GM12865 (cell line): Measurements from ENCODE around the gene LRCH2.

Source experiments
- DNase-seq: peaks from one replicate; pipeline ENCODE4 v3.0.0; 2010; ENCODE audit warnings: low read depth
- H3K4me3 ChIP-seq: 2 replicates; pipeline ENCODE4 v1.5.1; 2011; ENCODE audit warnings: mild to moderate bottlenecking, low read depth, low read length, control low read depth
- TF ChIP-seq, protein P1 (sequence below): IDR thresholded peaks from 2 replicates; pipeline ENCODE4 v1.5.1; 2011; ENCODE audit warnings: low read length, control low read depth, low read depth, inconsistent platforms; ENCODE audit not compliant: insufficient read depth; ENCODE audit errors: missing control alignments

LRCH2 gene

DNA sequence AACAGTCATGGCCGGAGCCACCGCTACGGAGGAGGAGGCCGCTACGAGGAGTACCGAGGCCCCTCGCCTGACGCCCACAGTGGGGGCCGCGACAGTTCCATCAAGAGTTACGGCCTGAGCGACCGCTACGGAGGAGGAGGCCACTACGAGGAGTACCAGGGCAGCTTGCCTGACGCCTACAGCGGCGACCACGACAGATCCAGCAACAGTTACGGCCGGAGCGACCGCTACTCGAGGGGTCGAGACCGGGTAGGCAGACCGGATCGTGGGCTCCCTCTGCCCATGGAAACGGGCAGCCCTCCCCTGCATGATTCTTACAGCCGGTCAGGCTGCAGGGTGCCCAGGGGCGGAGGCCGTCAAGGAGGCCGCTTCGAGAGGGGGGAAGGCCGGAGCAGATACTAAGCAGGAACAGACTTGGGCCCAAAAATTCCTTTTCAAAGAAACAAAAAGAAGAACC is 41.6 kb downstream of the LRCH2 start:
- H3K4me3 ChIP-seq, result no peak overlapping the region
- TF ChIP-seq, protein P1, sequence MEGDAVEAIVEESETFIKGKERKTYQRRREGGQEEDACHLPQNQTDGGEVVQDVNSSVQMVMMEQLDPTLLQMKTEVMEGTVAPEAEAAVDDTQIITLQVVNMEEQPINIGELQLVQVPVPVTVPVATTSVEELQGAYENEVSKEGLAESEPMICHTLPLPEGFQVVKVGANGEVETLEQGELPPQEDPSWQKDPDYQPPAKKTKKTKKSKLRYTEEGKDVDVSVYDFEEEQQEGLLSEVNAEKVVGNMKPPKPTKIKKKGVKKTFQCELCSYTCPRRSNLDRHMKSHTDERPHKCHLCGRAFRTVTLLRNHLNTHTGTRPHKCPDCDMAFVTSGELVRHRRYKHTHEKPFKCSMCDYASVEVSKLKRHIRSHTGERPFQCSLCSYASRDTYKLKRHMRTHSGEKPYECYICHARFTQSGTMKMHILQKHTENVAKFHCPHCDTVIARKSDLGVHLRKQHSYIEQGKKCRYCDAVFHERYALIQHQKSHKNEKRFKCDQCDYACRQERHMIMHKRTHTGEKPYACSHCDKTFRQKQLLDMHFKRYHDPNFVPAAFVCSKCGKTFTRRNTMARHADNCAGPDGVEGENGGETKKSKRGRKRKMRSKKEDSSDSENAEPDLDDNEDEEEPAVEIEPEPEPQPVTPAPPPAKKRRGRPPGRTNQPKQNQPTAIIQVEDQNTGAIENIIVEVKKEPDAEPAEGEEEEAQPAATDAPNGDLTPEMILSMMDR, result no peak
- DNase-seq, result no peak

DNA sequence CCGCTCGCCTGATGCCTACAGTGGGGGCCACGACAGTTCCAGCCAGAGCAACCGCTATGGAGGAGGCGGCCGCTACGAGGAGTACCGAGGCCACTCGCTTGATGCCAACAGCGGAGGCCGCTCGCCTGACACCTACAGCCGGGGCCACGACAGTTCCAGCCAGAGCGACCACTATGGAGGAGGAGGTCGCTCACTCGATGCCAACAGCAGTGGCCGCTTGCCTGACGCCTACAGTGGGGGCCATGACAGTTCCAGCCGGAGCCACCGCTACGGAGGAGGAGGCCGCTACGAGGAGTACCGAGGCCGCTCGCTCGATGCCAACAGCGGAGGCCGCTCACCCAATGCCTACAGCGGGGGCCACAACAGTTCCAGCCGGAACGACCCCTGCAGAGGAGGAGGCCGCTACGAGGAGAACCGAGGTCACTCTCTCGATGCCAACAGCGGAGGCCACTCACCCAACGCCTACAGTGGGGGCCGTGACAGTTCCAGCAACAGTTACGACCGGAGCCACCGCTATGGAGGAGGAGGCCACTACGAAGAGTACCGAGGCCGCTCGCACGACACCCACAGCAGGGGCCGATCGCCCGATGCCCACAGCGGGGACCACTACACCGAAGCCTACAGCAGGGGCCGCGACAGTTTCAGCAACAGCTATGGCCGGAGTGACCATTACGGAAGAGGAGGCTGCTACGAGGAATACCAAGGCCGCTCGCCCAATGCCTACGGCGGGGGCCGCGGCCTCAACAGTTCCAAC is 42.2 kb downstream of the LRCH2 start:
- TF ChIP-seq, protein P1, result no peak
- no peak overlapping the region for H3K4me3 ChIP-seq
- DNase-seq, result no peak

DNA sequence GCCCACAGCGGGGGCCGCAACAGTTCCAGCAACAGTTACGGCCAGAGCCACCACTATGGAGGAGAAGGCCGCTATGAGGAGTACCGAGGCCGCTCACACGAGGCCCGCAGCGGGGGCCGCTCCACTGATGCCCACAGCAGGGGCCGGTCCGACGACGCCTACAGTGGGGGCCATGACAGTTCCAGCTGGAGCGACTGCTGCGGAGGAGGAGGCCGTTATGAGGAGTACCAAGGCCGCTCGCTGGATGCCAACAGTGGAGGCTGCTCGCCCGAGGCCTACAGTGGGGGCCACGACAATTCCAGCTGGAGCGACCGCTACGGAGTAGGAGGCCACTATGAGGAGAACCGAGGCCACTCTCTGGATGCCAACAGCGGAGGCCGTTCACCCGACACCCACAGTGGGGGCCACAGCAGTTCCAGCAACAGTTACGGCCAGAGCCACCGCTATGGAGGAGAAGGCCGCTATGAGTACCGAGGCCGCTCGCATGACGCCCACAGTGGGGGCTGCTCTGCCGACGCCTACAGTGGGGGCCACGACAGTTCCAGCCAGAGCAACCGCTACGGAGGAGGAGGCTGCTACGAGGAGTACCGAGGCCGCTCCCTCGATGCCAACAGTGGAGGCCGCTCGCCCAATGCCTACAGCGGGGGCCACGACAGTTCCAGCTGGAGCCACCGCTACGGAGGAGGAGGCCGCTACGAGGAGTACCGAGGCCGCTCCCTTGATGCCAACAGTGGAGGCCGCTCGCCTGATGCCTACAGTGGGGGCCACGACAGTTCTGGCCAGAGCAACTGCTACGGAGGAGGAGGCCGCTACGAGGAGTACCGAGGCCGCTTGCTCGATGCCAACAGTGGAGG is 43.0 kb downstream of the LRCH2 start:
- DNase-seq, result no peak
- TF ChIP-seq, protein P1, result no peak
- H3K4me3 ChIP-seq, result no peak overlapping the region

DNA sequence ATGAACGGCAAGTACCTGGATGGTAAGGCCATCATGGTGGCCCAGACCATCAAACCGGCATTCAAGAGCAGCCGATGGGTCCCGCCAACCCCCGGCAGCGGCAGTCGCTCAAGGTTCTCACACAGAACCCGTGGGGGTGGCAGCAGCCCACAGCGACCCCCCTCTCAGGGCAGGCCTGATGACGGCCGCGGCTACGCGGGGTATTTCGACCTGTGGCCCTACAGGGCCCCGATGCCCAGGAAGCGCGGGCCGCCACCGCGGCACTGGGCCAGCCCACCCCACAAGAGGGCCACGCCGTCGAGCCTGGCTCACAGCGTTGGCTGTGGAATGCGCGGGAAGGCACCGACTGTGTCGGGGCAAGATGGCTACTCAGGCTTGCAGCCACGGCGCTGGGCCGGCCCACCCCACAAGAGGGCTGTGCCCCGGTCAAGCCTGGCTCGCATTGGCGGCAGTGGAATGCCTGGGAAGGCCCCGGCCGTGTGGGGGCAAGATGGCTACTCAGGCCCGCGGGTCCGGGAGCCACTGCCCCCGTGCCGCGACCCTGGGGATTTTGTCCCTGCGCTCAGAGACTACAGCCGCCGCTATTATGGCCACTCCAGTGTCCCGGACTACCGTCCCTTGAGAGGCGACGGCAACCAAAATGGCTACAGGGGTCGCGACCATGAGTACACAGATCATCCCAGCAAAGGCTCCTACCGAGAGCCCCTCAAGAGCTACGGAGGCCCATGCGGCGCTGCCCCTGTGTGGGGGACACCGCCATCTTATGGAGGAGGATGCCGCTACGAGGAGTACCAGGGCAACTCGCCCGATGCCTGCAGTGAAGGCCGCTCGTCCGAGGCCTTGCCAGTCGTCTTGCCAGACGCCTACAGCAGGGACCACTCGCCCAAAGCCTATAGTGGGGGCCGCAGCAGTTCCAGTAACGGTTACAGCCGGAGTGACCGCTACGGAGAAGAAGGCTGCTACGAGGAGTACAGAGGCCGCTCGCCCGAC is 44.0 kb downstream of the LRCH2 start:
- no peak overlapping the region for H3K4me3 ChIP-seq
- TF ChIP-seq, protein P1, result no peak
- DNase-seq, result no peak

GRCh38 chrX:115189110-115189509 is 44.8 kb downstream of the LRCH2 start, which contains the start of gene RBMXL3:
Gene RBMXL3 (plus strand): TSS chrX:115189410. CDS start chrX:115189442, 32 bp downstream.
- no peak within 1 kb of the TSS for H3K4me3 ChIP-seq
- TF ChIP-seq, protein P1, result no peak
- DNase-seq, result no peak

GRCh38 chrX:115183980-115184379 is 49.9 kb downstream of the LRCH2 start:
- no peak overlapping the region for H3K4me3 ChIP-seq
- TF ChIP-seq, protein P1, result no peak
- no peak for DNase-seq
